HCT116 (cell line): ENCODE measurements around the gene XAGE3. TPM values are rescaled to one million over a fixed set of nuclear protein-coding genes. Genes with fewer than 3 reads are reported as not detected.
"Not testable (repeated sequence)": the region's sequence is repeated elsewhere in the genome, so short reads cannot be mapped to it uniquely, and the experiment has no call there.

Source experiments
- ATAC-seq: fragments of 200-7000 bp; cut with Tn5 transposase; 2 replicates; pipeline ENCODE4 v1.9.1; 2020; ENCODE audit warnings: mild to moderate bottlenecking, moderate library complexity
- BruUV-seq: library from RNA; stranded (reverse); fragments of 400-500 nt; replicated peaks from 2 replicates; lab custom pipeline; 2021; lab: Mats Ljungman, UMichigan
- CTCF ChIA-PET: fragments of 300-600 bp; sonication (Branson Sonifier 250); formaldehyde crosslinking; loops from one replicate; lab custom pipeline; 2021; ENCODE audit warnings: antibody characterized with exemption; lab: Charles Lee
- POLR2A ChIA-PET: fragments of 300-600, 350-600 bp; sonication (Branson Sonifier 250); formaldehyde crosslinking; loops from one replicate; lab custom pipeline; 2021; ENCODE audit warnings: antibody characterized with exemption; lab: Charles Lee
- RAD21 ChIA-PET, 2 experiments: fragments of 300-600 bp; sonication (Branson Sonifier 250); formaldehyde crosslinking; loops; one replicate each; lab custom pipeline; 2023; ENCODE audit warnings: low total read pairs in 2 of 2; ENCODE audit not compliant: uncharacterized antibody in 2 of 2, unreplicated experiment in 2 of 2, low non-redundant PET in 1 of 2; lab: Charles Lee
- DNase-seq: peaks from one replicate; pipeline ENCODE4 v3.0.0-alpha.2; 2010; ENCODE audit warnings: low read depth, low spot score
- H2AFZ ChIP-seq: fragments of 200-600 bp; shearing (Covaris generic), sonication (generic); 2 replicates; pipeline ENCODE4 v1.6.1; 2017; ENCODE audit warnings: low read depth, mixed run types, mixed read lengths, antibody characterized with exemption, low read length; ENCODE audit not compliant: poor library complexity, severe bottlenecking
- H3K27ac ChIP-seq: 2 replicates; pipeline ENCODE4 v1.5.1; 2012; ENCODE audit warnings: low read depth, low read length
- H3K27me3 ChIP-seq: fragments of 200-600 bp; sonication (generic); 2 replicates; pipeline ENCODE4 v1.6.1; 2016; ENCODE audit warnings: mixed run types, low read length, mixed read lengths; ENCODE audit not compliant: insufficient read depth
- H3K36me3 ChIP-seq, 2 experiments: fragments of 200-500 bp in 1 of 2; fragments of 200-600 bp in 1 of 2; sonication (Bioruptor generic) in 1 of 2; sonication (generic) in 1 of 2; 2 replicates each; pipeline versions ENCODE4 v1.5.1 to v1.6.1; 2014 to 2016; ENCODE audit warnings: low read length in 2 of 2, inconsistent platforms in 1 of 2, mixed read lengths in 1 of 2, mixed run types in 1 of 2; ENCODE audit not compliant: insufficient read depth in 2 of 2, control insufficient read depth in 1 of 2
- H3K4me1 ChIP-seq, 2 experiments: fragments of 200-600 bp in 1 of 2; sonication (generic) in 1 of 2; 2 replicates each; pipeline versions ENCODE4 v1.5.1 to v1.6.1; 2012 to 2017; ENCODE audit warnings: low read length in 2 of 2, inconsistent platforms in 1 of 2, mild to moderate bottlenecking in 1 of 2, mixed read lengths in 1 of 2, mixed run types in 1 of 2, moderate library complexity in 1 of 2; ENCODE audit not compliant: insufficient read depth in 2 of 2, control insufficient read depth in 1 of 2
- H3K4me2 ChIP-seq: fragments of 200-600 bp; sonication (generic); 2 replicates; pipeline ENCODE4 v1.6.1; 2017; ENCODE audit warnings: mixed run types, low read length, mixed read lengths
- H3K4me3 ChIP-seq, 2 experiments: fragments of 200-600 bp in 1 of 2; sonication (generic) in 1 of 2; replicated peaks in 1 of 2; 2 replicates each; pipeline ENCODE4 v1.5.1; 2011 to 2016; ENCODE audit warnings: low read length in 2 of 2, control low read depth in 1 of 2, low read depth in 1 of 2, mild to moderate bottlenecking in 1 of 2, mixed read lengths in 1 of 2, mixed run types in 1 of 2
- H3K79me2 ChIP-seq: fragments of 200-600 bp; sonication (generic); 2 replicates; pipeline ENCODE4 v1.6.1; 2017; ENCODE audit warnings: mild to moderate bottlenecking, mixed run types, low read length, moderate library complexity, mixed read lengths; ENCODE audit not compliant: insufficient read depth
- H3K9ac ChIP-seq: fragments of 200-600 bp; sonication (generic); 2 replicates; pipeline ENCODE4 v1.6.1; 2016; ENCODE audit warnings: low read length, mixed read lengths
- H3K9me2 ChIP-seq: fragments of 200-600 bp; sonication (generic), shearing (Covaris generic); 2 replicates; pipeline ENCODE4 v1.6.1; 2017; ENCODE audit warnings: mixed run types, mild to moderate bottlenecking, moderate library complexity; ENCODE audit not compliant: insufficient read depth
- H3K9me3 ChIP-seq, 2 experiments: fragments of 200-500 bp in 1 of 2; fragments of 200-600 bp in 1 of 2; sonication (Bioruptor generic) in 1 of 2; sonication (generic) in 1 of 2; 2 replicates each; pipeline ENCODE4 v1.6.1; 2014 to 2017; ENCODE audit warnings: low read length in 2 of 2, mixed read lengths in 2 of 2, inconsistent platforms in 1 of 2, low read depth in 1 of 2, mild to moderate bottlenecking in 1 of 2, mixed run types in 1 of 2, moderate library complexity in 1 of 2; ENCODE audit not compliant: control insufficient read depth in 1 of 2, insufficient read depth in 1 of 2
- H4K20me1 ChIP-seq: fragments of 200-600 bp; sonication (generic), shearing (Covaris generic); 2 replicates; pipeline ENCODE4 v1.6.1; 2017; ENCODE audit warnings: mixed run types, mild to moderate bottlenecking, moderate library complexity; ENCODE audit not compliant: insufficient read depth
- intact Hi-C: fragments of 100-400 bp; cut with micrococcal nuclease; formaldehyde crosslinking; loops from 2 replicates; pipeline ENCODE4 v1.10.0; 2022
- total RNA-seq: library from RNA; stranded (reverse); gene quantifications from one replicate; pipeline ENCODE4 v1.2.1, GENCODE V29; 2021; ENCODE audit not compliant: unreplicated experiment

XAGE3 gene
- total RNA-seq, 1 experiment from 2014 or later, result not detected

GRCh38 chrX:52909313-52909969 is 41.6 kb upstream of the XAGE3 start:
- H3K4me1 ChIP-seq, POLR2A ChIA-PET, H3K79me2 ChIP-seq, H3K9me2 ChIP-seq, RAD21 ChIA-PET, BruUV-seq, DNase-seq, CTCF ChIA-PET, intact Hi-C loops, H2AFZ ChIP-seq, H3K4me2 ChIP-seq, H3K4me3 ChIP-seq, H3K9ac ChIP-seq, H3K27me3 ChIP-seq, H3K36me3 ChIP-seq, H3K27ac ChIP-seq, H4K20me1 ChIP-seq, H3K9me3 ChIP-seq: not testable (repeated sequence)
- ATAC-seq, result peak; percentile 42; the same call in 1 of the 2 replicates

GRCh38 chrX:52907900-52908299 is 40.0 kb upstream of the XAGE3 start:
- BruUV-seq, intact Hi-C loops, H3K9me2 ChIP-seq, H3K36me3 ChIP-seq, H3K79me2 ChIP-seq, POLR2A ChIA-PET, H3K27ac ChIP-seq, CTCF ChIA-PET, H3K4me2 ChIP-seq, RAD21 ChIA-PET, DNase-seq, ATAC-seq, H3K9ac ChIP-seq, H3K27me3 ChIP-seq, H3K9me3 ChIP-seq, H4K20me1 ChIP-seq, H3K4me3 ChIP-seq, H2AFZ ChIP-seq, H3K4me1 ChIP-seq: not testable (repeated sequence)

DNA sequence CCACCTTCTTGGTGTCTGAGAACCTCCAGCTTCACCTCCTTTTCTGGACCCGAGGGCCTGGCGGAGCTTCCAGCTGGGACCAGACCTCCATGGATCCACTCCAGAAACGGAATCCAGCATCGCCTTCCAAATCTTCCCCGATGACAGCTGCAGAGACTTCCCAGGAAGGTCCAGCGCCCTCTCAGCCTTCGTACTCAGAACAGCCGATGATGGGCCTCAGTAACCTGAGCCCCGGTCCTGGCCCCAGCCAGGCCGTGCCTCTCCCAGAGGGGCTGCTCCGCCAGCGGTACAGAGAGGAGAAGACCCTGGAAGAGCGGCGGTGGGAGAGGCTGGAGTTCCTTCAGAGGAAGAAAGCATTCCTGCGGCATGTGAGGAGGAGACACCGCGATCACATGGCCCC is 39.3 kb upstream of the XAGE3 start:
- H3K4me3 ChIP-seq, H3K27ac ChIP-seq, H3K9me2 ChIP-seq, H3K9ac ChIP-seq, H3K36me3 ChIP-seq, H4K20me1 ChIP-seq, H3K27me3 ChIP-seq, intact Hi-C loops, H3K4me2 ChIP-seq, H3K79me2 ChIP-seq, ATAC-seq, H3K4me1 ChIP-seq, H2AFZ ChIP-seq, POLR2A ChIA-PET, H3K9me3 ChIP-seq, BruUV-seq, CTCF ChIA-PET, RAD21 ChIA-PET, DNase-seq: not testable (repeated sequence)

DNA sequence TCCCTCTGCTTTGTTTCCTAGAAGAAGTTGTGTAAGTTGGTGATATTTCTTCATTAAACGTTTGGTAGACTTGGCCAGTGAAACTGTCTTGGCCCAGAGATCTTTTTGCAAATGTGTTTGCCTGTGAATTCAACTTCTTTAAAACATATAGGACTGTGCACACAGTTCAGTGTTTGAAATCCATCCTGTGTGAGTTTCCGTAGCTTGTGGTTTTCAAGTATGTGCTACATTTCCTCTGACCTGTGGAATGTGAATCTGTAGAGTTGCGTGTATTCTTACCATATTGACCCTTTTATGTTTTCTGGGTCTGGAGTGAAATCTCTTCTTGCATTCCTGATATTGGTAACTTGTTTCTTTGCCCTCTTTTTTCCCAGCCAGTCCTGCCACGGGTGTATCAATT is 38.2 kb upstream of the XAGE3 start:
- H3K27me3 ChIP-seq, H3K27ac ChIP-seq, CTCF ChIA-PET: not testable (repeated sequence)

More for the DNA sequence above, 38.2 kb upstream of the XAGE3 start:
- intact Hi-C loops, H3K4me2 ChIP-seq, H3K4me3 ChIP-seq, H2AFZ ChIP-seq, BruUV-seq, H3K36me3 ChIP-seq, H3K9me3 ChIP-seq, POLR2A ChIA-PET, H4K20me1 ChIP-seq, H3K79me2 ChIP-seq, RAD21 ChIA-PET, ATAC-seq, H3K4me1 ChIP-seq, H3K9ac ChIP-seq, H3K9me2 ChIP-seq, DNase-seq: not testable (repeated sequence)
